Activated T-cell treated with anti-CD3 and anti-CD28 coated beads, Interleukin-2, amount 50 U/mL, for 48 hours (primary cell): ENCODE results near the gene SUFU.

ENCODE experiments used
- DNase-seq, 2 experiments: peaks; one replicate each; pipeline ENCODE4 v3.0.0-alpha.2; 2020

The SUFU gene

GRCh38 chr10:102599565-102600327 is 96.0 kb downstream of the SUFU start:
- DNase-seq: no peak

- DNase-seq: no peak
Measured at GRCh38 chr10:102600816-102601215, 97.0 kb downstream of the SUFU start.

GRCh38 chr10:102601639-102602038 is 97.9 kb downstream of the SUFU start:
- no peak for DNase-seq

- DNase-seq: no peak
Measured at GRCh38 chr10:102602272-102603045, 98.7 kb downstream of the SUFU start.

- no peak for DNase-seq
Measured at GRCh38 chr10:102603946-102604345, 100.2 kb downstream of the SUFU start.

GRCh38 chr10:102604439-102604841 is 100.7 kb downstream of the SUFU start:
- DNase-seq: no peak

GRCh38 chr10:102605712-102606111 is 101.9 kb downstream of the SUFU start:
- DNase-seq: no peak

GRCh38 chr10:102608487-102608886 is 104.7 kb downstream of the SUFU start:
- DNase-seq: no peak

GRCh38 chr10:102610441-102610887 is 106.7 kb downstream of the SUFU start:
- DNase-seq: no peak

- DNase-seq: no peak
Measured at GRCh38 chr10:102611514-102612087, 107.8 kb downstream of the SUFU start.

GRCh38 chr10:102612964-102613275 is 109.1 kb downstream of the SUFU start:
- peak; percentile 65 to 70 for DNase-seq

GRCh38 chr10:102613286-102613685 is 109.5 kb downstream of the SUFU start:
- DNase-seq: no peak

GRCh38 chr10:102613785-102614184 is 110.0 kb downstream of the SUFU start:
- no peak for DNase-seq

- DNase-seq: no peak
Measured at GRCh38 chr10:102614888-102615287, 111.1 kb downstream of the SUFU start.

GRCh38 chr10:102615361-102615760 is 111.6 kb downstream of the SUFU start:
- DNase-seq: peak; percentile 55 to 60

GRCh38 chr10:102616066-102616770 is 112.4 kb downstream of the SUFU start:
- no peak for DNase-seq

GRCh38 chr10:102617041-102617440 is 113.3 kb downstream of the SUFU start:
- no peak for DNase-seq

GRCh38 chr10:102617816-102618215 is 114.0 kb downstream of the SUFU start:
- DNase-seq: no peak

- DNase-seq: no peak
Measured at GRCh38 chr10:102619281-102619981, 115.7 kb downstream of the SUFU start.

- DNase-seq: no peak
Measured at GRCh38 chr10:102620138-102620590, 116.4 kb downstream of the SUFU start.

- DNase-seq: no peak
Measured at GRCh38 chr10:102620591-102621442, 117.0 kb downstream of the SUFU start.
